Choroid plexus epithelial cell (primary cell): Measurements from ENCODE around the gene ZRANB3.

Experiments
- DNase-seq: peaks from one replicate; pipeline ENCODE4 v3.0.0-alpha.2; 2010; ENCODE audit warnings: low read depth
- H3K4me3 ChIP-seq: 2 replicates; pipeline ENCODE4 v1.5.1; 2011; ENCODE audit warnings: low read depth, mild to moderate bottlenecking, control low read depth, low read length, moderate library complexity
- TF ChIP-seq, protein P1 (sequence below): conservative IDR thresholded peaks from 2 replicates; pipeline ENCODE4 v1.5.1; 2011; ENCODE audit warnings: low read depth, mild to moderate bottlenecking, control low read depth, inconsistent platforms, low read length, moderate library complexity

The ZRANB3 gene

DNA sequence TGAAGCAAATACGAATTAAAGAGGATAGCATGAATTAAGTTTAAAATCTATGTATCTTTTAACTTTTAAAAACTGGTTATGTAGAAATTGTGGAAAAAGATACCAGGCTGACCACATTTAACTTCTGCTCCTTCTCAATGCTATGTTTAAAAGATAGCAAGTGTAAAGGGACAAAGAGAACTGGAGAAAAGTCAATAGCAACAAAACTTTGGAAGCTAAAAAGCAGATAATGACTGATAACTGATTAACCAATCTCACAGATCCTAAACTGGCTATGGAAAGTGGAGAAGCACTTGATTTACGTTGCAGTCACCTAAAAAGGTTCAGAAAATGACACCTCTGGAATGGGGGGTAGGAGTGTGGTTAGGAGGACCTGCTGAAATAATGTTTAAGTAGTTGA is 254.5 kb downstream of the ZRANB3 start:
- DNase-seq = no peak
- H3K4me3 ChIP-seq = no peak overlapping the region
- TF ChIP-seq, protein P1, sequence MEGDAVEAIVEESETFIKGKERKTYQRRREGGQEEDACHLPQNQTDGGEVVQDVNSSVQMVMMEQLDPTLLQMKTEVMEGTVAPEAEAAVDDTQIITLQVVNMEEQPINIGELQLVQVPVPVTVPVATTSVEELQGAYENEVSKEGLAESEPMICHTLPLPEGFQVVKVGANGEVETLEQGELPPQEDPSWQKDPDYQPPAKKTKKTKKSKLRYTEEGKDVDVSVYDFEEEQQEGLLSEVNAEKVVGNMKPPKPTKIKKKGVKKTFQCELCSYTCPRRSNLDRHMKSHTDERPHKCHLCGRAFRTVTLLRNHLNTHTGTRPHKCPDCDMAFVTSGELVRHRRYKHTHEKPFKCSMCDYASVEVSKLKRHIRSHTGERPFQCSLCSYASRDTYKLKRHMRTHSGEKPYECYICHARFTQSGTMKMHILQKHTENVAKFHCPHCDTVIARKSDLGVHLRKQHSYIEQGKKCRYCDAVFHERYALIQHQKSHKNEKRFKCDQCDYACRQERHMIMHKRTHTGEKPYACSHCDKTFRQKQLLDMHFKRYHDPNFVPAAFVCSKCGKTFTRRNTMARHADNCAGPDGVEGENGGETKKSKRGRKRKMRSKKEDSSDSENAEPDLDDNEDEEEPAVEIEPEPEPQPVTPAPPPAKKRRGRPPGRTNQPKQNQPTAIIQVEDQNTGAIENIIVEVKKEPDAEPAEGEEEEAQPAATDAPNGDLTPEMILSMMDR = no peak

DNA sequence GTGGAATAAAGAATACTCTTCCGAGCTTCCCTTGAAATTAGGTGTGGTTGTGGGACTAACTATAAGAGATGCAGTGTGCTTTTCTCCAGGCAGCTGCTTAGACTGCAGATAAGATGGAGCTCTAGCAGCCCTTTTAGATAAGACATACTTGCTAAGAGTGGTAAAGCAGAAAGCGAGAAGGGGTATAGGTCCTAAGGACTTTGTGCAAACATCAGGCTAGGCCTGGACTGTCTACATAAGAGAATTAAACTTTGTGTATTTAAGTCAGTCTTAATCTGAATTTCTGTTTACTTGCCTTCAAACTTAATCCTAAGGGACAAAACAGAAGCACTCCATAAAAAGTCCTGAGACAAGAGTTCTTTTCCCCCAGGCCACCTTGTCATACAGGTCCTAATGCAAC is 260.0 kb downstream of the ZRANB3 start:
- DNase-seq = no peak
- no peak overlapping the region for H3K4me3 ChIP-seq
- TF ChIP-seq, protein P1 = no peak

DNA sequence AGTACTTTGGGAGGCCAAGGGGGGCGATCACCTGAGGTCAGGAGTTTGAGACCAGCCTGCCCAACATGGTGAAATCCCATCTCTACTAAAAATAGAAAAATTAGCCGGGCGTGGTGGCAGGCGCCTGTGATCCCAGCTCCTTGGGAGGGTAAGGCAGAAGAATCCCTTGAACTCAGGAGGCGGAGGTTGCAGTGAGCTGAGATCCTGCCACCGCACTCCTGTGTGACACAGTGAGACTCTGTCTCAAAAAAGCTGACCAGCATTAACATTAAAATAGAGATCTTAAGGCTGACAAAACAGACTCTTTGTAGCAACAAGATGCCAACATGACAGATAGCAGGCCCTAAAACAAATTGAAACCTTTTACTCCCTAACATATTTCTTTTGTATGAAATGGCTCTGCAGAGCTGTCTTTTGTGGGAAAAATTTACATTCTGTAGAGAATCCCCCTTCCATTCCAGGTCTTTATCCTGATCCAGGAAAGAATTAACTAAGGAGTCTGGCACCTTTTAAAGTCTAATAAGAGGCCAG is 265.0 kb downstream of the ZRANB3 start:
- TF ChIP-seq, protein P1 = no peak
- DNase-seq = no peak
- H3K4me3 ChIP-seq = no peak overlapping the region

DNA sequence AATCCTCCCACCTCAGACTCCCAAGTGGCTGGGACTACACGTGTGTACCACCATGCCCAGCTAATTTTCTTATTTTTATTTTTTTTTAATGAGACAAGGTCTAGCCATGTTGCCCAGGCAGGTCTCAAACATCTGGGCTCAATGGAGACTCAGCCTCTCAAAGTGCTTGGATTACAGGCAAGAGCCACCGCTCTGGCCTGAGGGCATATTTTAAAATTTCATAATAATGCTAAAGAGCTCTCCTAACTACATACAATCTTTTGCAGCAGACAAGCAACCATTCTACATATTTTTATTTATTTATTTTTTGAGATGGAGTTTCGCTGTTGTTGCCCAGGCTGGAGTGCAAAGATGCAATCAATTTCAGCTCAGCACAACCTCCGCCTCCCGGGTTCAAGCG is 271.9 kb downstream of the ZRANB3 start:
- H3K4me3 ChIP-seq = no peak overlapping the region
- DNase-seq = no peak
- TF ChIP-seq, protein P1 = no peak

DNA sequence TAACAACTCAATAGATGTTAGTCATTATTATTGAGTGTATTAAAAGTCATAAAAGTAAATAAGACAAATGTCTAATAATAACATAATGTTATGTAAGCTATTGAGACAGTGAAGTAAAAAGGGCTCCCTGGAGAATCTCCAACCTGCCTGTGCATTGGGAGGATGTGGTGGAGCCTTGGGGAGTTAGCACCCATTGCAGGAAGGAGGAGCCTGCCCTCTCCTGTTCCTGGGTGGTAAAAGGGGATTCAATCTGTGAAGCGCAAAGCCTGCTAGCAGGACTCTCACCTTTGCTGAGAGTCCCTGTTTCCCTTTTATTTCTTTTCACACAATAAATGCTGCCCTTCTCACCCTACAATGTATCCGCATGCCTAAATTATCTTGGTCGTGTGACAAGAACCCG is 272.8 kb downstream of the ZRANB3 start:
- no peak overlapping the region for H3K4me3 ChIP-seq
- TF ChIP-seq, protein P1 = no peak
- DNase-seq = no peak

DNA sequence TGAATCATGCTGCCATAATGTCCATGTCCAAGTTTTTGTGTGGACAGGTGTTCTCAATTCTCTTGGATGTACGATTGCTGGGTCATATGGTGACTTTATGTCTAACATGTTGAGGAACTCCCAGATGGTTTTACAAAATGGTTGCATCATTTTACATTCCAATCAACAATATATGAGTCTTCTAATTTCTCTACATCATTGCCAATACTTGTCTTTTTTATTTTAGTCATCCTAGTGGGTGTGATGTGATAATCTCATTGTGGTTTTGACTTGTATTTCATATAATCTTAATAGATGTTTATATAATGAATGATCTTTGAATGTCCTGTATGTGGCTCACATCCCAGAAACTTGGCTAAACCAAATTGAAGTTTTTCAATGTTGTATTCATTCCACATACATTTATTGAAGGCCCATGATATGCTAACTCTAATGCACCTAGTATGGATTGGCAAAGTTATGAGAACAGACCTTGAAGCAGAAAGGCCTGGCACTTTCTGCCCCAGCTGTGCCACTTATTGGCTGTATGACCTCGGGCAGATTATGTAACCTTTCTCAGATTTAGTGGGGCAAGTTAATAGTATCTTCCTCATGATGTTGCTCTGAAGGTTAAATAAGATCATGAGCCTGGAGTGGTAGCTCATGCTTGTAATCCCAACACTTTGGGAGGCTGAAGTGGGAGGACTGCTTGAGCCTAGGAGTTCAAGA is 273.5 kb downstream of the ZRANB3 start:
- H3K4me3 ChIP-seq = no peak overlapping the region
- TF ChIP-seq, protein P1 = no peak
- DNase-seq = no peak
